Chondrocyte (in vitro differentiated cells): ENCODE data around the gene HTR3A. TPM values are rescaled to one million over a fixed set of nuclear protein-coding genes. Genes with fewer than 3 reads are reported as not detected.

Experiments
- DNase-seq: peaks from one replicate; pipeline ENCODE4 v3.0.0; 2021; ENCODE audit warnings: mixed read lengths, low spot score
- H3K27ac Mint-ChIP-seq: one replicate; pipeline ENCODE4 v1.8.0; 2021; ENCODE audit warnings: mild to moderate bottlenecking, moderate library complexity, mixed read lengths; ENCODE audit not compliant: unreplicated experiment
- H3K27me3 Mint-ChIP-seq: 2 replicates; pipeline ENCODE4 v1.8.0; 2021; ENCODE audit warnings: low read depth, mixed read lengths
- H3K36me3 Mint-ChIP-seq: 2 replicates; pipeline ENCODE4 v1.8.0; 2021; ENCODE audit warnings: low read depth, mixed read lengths
- H3K4me1 Mint-ChIP-seq: 2 replicates; pipeline ENCODE4 v1.8.0; 2021; ENCODE audit warnings: low read depth, mild to moderate bottlenecking, mixed read lengths
- H3K4me3 Mint-ChIP-seq: one replicate; pipeline ENCODE4 v1.8.0; 2021; ENCODE audit warnings: mild to moderate bottlenecking, moderate library complexity, mixed read lengths; ENCODE audit not compliant: unreplicated experiment
- H3K9me3 Mint-ChIP-seq: 2 replicates; pipeline ENCODE4 v1.8.0; 2021; ENCODE audit warnings: low read depth, mixed read lengths
- total RNA-seq: library from RNA; stranded (reverse); gene quantifications from 3 replicates; pipeline ENCODE4 v1.2.1, GENCODE V29; 2021
- TF ChIP-seq, protein P1 (sequence below): fragments of 200-600 bp; sonication (generic); IDR thresholded peaks from 2 replicates; pipeline ENCODE4 v1.5.0; 2021; ENCODE audit warnings: antibody characterized with exemption, mild to moderate bottlenecking, moderate library complexity

Gene HTR3A
- total RNA-seq, 1 donor from 2014 or later, result not detected

DNA sequence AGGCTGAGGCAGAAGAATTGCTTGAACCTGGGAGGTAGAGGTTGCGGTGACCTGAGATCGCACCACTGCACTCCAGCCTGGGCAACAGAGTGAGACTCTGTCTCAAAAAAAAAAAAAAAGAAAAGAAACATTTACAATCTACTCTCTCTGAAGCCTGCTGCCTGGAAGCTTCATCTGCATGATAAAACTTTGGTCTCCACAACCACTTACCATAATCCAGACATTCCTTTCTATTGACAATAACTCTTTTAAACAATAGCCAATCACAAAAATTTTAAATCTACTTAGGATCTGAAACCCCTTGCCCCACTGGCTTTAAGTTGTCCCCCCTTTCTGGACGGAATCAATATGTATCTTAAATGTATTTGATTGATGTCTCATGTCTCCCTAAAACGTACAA is 25.0 kb upstream of the HTR3A start:
- TF ChIP-seq, protein P1, sequence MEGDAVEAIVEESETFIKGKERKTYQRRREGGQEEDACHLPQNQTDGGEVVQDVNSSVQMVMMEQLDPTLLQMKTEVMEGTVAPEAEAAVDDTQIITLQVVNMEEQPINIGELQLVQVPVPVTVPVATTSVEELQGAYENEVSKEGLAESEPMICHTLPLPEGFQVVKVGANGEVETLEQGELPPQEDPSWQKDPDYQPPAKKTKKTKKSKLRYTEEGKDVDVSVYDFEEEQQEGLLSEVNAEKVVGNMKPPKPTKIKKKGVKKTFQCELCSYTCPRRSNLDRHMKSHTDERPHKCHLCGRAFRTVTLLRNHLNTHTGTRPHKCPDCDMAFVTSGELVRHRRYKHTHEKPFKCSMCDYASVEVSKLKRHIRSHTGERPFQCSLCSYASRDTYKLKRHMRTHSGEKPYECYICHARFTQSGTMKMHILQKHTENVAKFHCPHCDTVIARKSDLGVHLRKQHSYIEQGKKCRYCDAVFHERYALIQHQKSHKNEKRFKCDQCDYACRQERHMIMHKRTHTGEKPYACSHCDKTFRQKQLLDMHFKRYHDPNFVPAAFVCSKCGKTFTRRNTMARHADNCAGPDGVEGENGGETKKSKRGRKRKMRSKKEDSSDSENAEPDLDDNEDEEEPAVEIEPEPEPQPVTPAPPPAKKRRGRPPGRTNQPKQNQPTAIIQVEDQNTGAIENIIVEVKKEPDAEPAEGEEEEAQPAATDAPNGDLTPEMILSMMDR, result no peak
- peaks cover 62% of the 10 kb centered on the region for H3K27me3 Mint-ChIP-seq
- no peak for DNase-seq
- H3K36me3 Mint-ChIP-seq, result no peaks in the 10 kb centered on the region
- H3K4me3 Mint-ChIP-seq, result no peak overlapping the region
- H3K27ac Mint-ChIP-seq, result no peak overlapping the region
- H3K9me3 Mint-ChIP-seq, result no peaks in the 10 kb centered on the region
- H3K4me1 Mint-ChIP-seq, result no peaks in the 10 kb centered on the region

DNA sequence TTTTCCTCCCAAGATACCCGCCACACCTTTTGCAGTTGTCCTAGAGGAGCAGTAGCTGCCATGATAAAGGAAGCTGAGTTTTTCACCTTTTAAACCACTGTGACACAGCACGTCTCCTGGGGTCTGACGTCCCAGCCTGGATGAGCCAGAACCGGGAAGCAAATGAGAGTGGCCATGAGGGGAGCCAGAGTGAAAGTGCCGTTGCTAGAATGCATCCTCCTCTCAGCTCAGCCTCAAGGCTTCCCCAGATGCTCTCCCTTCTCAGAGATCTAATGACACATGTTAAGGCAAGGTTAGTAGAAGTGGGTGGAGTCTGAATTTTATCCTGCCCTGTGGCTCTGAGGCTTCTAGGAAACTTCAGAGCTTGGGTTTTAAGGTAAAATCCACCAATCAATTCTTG is 23.4 kb upstream of the HTR3A start:
- Mint-ChIP-seq H3K36me3 (no peaks in the 10 kb centered on the region), H3K27me3 (peaks cover 62% of the 10 kb centered on the region), H3K27ac (no peak overlapping the region), H3K9me3 (no peaks in the 10 kb centered on the region), H3K4me1 (no peaks in the 10 kb centered on the region), H3K4me3 (no peak overlapping the region)
- no peak for DNase-seq
- TF ChIP-seq, protein P1, result no peak

DNA sequence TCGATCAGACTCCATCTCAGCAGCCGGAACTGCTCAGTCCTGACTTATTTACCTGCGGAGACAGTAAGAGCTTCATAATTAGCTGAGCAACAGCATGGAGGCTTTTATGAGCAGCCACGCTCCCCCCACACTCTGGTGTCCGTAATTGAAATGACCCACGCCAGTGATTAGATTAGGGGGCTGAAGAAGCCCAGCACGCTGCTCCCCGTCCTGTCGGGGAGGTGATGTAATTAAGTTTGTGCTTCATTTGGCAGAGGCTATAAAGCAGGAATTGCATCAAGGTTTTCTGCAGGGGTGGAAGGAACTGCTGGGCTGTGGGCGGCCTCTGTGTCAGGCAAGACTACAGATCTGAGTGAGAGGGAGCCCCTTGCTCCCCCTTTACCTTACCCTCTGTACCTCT is 22.8 kb upstream of the HTR3A start:
- H3K36me3 Mint-ChIP-seq, result no peaks in the 10 kb centered on the region
- no peak for DNase-seq
- H3K4me1 Mint-ChIP-seq, result no peaks in the 10 kb centered on the region
- H3K9me3 Mint-ChIP-seq, result no peaks in the 10 kb centered on the region
- no peak overlapping the region for H3K27ac Mint-ChIP-seq
- no peak overlapping the region for H3K4me3 Mint-ChIP-seq
- peaks cover 63% of the 10 kb centered on the region for H3K27me3 Mint-ChIP-seq
- TF ChIP-seq, protein P1, result no peak

DNA sequence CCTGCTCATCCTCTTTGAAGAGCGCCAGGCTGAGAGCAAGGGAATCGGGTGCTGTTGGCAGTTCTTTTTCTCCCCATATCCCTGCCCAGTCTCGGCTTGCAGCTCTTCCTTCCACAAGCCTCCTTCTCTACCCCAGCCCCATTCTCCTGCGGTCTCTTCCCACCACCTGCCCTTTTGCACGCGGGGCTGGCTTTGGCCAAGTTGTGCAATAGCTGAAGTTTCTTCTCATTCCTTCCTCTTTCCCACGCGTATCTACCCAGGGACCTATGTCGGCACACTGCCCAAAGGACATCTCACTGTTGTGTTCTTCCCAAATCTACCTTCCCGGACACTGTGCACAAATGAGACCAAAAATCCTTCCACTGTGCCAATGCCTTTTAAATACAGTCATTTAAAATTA is 22.3 kb upstream of the HTR3A start:
- no peak overlapping the region for H3K27ac Mint-ChIP-seq
- H3K4me1 Mint-ChIP-seq, result no peaks in the 10 kb centered on the region
- no peak overlapping the region for H3K4me3 Mint-ChIP-seq
- DNase-seq, result no peak
- no peaks in the 10 kb centered on the region for H3K36me3 Mint-ChIP-seq
- peaks cover 67% of the 10 kb centered on the region for H3K27me3 Mint-ChIP-seq
- TF ChIP-seq, protein P1, result no peak
- H3K9me3 Mint-ChIP-seq, result no peaks in the 10 kb centered on the region

DNA sequence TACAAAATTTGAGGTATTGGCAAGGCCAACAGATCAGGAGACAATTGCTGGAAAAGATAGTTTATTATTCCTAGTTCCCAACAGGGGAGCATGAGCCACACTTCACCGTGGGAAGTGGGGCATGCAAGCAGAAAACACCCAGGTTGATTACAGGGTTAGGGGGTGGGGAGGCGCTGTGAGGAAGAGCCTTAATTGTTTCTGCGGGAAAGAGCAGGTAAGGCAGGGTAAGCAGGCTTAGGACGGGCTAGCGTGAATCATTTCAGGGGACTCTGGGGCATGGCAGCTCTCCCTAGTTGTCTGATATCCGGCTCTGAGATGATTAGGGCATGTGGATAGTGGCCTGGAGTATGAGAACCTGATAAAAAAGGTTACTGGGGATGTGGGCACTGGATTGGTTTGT is 20.7 kb upstream of the HTR3A start:
- no peak overlapping the region for H3K4me3 Mint-ChIP-seq
- no peaks in the 10 kb centered on the region for H3K9me3 Mint-ChIP-seq
- H3K27me3 Mint-ChIP-seq, result peaks cover 70% of the 10 kb centered on the region
- TF ChIP-seq, protein P1, result no peak
- DNase-seq, result no peak
- no peak overlapping the region for H3K27ac Mint-ChIP-seq
- H3K36me3 Mint-ChIP-seq, result no peaks in the 10 kb centered on the region
- no peaks in the 10 kb centered on the region for H3K4me1 Mint-ChIP-seq
